HepG2 (cell line): Measurements from ENCODE around the gene EFEMP2. TPM values are rescaled to one million over a fixed set of nuclear protein-coding genes. Genes with fewer than 3 reads are reported as not detected.

Source experiments
- AGO1 ChIP-seq: fragments of 200-400 bp; formaldehyde crosslinking; IDR thresholded peaks from 2 replicates; pipeline ENCODE4 v1.6.1; 2017; ENCODE audit warnings: mild to moderate bottlenecking, low read depth, low read length, moderate library complexity; ENCODE audit not compliant: poor library complexity, severe bottlenecking
- AHR ChIP-seq: IDR thresholded peaks from 2 replicates; pipeline ENCODE4 v1.6.1; 2018; ENCODE audit warnings: missing genetic modification reagents, missing compliant biosample characterization
- CEBPG ChIP-seq: IDR thresholded peaks from 2 replicates; pipeline ENCODE4 v1.6.1; 2016
- DMAP1 ChIP-seq: IDR thresholded peaks from 2 replicates; pipeline ENCODE4 v1.6.1; 2016
- FOXA3 ChIP-seq: IDR thresholded peaks from 2 replicates; pipeline ENCODE4 v1.6.1; 2016; ENCODE audit warnings: missing genetic modification reagents, missing compliant biosample characterization
- FOXK1 ChIP-seq: sonication (generic); formaldehyde crosslinking; IDR thresholded peaks from 2 replicates; pipeline ENCODE4 v1.4.0; 2020; ENCODE audit warnings: low read depth, missing genetic modification reagents, borderline replicate concordance
- GABPB1 ChIP-seq: IDR thresholded peaks from 2 replicates; pipeline ENCODE4 v1.6.1; 2016; ENCODE audit warnings: mild to moderate bottlenecking, missing genetic modification reagents, moderate library complexity, missing compliant biosample characterization
- HDAC1 ChIP-seq: sonication (generic); formaldehyde crosslinking; IDR thresholded peaks from 2 replicates; pipeline ENCODE4 v1.5.1; 2020; ENCODE audit warnings: mild to moderate bottlenecking, missing genetic modification reagents
- HMGXB4 ChIP-seq, 2 experiments: sonication (generic) in 1 of 2; formaldehyde crosslinking in 1 of 2; IDR thresholded peaks; 2 replicates each; pipeline versions ENCODE4 v1.4.0 to v1.6.1; 2018 to 2020; ENCODE audit warnings: missing genetic modification reagents in 2 of 2, borderline replicate concordance in 1 of 2, low read depth in 1 of 2, mild to moderate bottlenecking in 1 of 2, missing biosample characterization in 1 of 2
- IRX3 ChIP-seq: sonication (generic); formaldehyde crosslinking; IDR thresholded peaks from 2 replicates; pipeline ENCODE4 v1.8.1; 2023; ENCODE audit warnings: mild to moderate bottlenecking, low read depth, missing genetic modification reagents, borderline replicate concordance
- KLF6 ChIP-seq: IDR thresholded peaks from 2 replicates; pipeline ENCODE4 v1.8.0; 2016; ENCODE audit warnings: missing biosample characterization, missing genetic modification reagents
- MAFF ChIP-seq: IDR thresholded peaks from 2 replicates; pipeline ENCODE4 v1.6.1; 2011; ENCODE audit warnings: low read depth, low read length, improper control_type of control experiment
- MATR3 ChIP-seq: sonication (generic); formaldehyde crosslinking; IDR thresholded peaks from 2 replicates; pipeline ENCODE4 v1.4.0; 2020; ENCODE audit warnings: missing genetic modification reagents
- NR2C2 ChIP-seq: sonication (generic); formaldehyde crosslinking; IDR thresholded peaks from 2 replicates; pipeline ENCODE4 v1.4.0; 2020; ENCODE audit warnings: missing genetic modification reagents, mild to moderate bottlenecking, moderate library complexity, borderline replicate concordance
- REPIN1 ChIP-seq: sonication (generic); formaldehyde crosslinking; IDR thresholded peaks from 2 replicates; pipeline ENCODE4 v1.8.0; 2022; ENCODE audit warnings: missing genetic modification reagents, low read depth, mild to moderate bottlenecking, borderline replicate concordance
- ZBTB38 ChIP-seq: sonication (generic); formaldehyde crosslinking; IDR thresholded peaks from 2 replicates; pipeline ENCODE4 v1.5.1; 2020; ENCODE audit warnings: mild to moderate bottlenecking, missing genetic modification reagents
- ZIK1 ChIP-seq: sonication (generic); formaldehyde crosslinking; IDR thresholded peaks from 2 replicates; pipeline ENCODE4 v1.5.0; 2020; ENCODE audit warnings: mild to moderate bottlenecking, low read depth, missing genetic modification reagents, borderline replicate concordance
- ZMYM4 ChIP-seq: sonication (generic); formaldehyde crosslinking; IDR thresholded peaks from 2 replicates; pipeline ENCODE4 v1.8.1; 2023; ENCODE audit warnings: mild to moderate bottlenecking, missing genetic modification reagents
- ZNF224 ChIP-seq: sonication (generic); formaldehyde crosslinking; IDR thresholded peaks from 2 replicates; pipeline ENCODE4 v1.5.0; 2020; ENCODE audit warnings: mild to moderate bottlenecking, missing genetic modification reagents
- ZNF562 ChIP-seq: sonication (generic); formaldehyde crosslinking; IDR thresholded peaks from 2 replicates; pipeline ENCODE4 v1.8.0; 2022; ENCODE audit warnings: missing genetic modification reagents, borderline replicate concordance
- ZNF816 ChIP-seq: sonication (generic); formaldehyde crosslinking; IDR thresholded peaks from 2 replicates; pipeline ENCODE4 v1.8.0; 2022; ENCODE audit warnings: missing genetic modification reagents, mild to moderate bottlenecking, borderline replicate concordance
- ZSCAN25 ChIP-seq: sonication (generic); formaldehyde crosslinking; IDR thresholded peaks from 2 replicates; pipeline ENCODE4 v1.8.0; 2022; ENCODE audit warnings: mild to moderate bottlenecking, missing genetic modification reagents
- polyA plus RNA-seq, 8 experiments: library from polyadenylated mRNA; depleted of rRNA in 3 of 8; stranded (reverse) in 7 of 8; unstranded in 1 of 8; fragments of >200 nt; fragmentation: Illumina TruSeq in 4 of 8; extraction: Trizol in 4 of 8; gene quantifications; 2 replicates each; pipeline versions ENCODE4 v1.2.1 to v1.2.3, GENCODE V29; 2011 to 2016; ENCODE audit warnings: low read depth in 4 of 8, missing spikeins in 1 of 8, mixed read lengths in 1 of 8; ENCODE audit not compliant: insufficient read depth in 1 of 8
- total RNA-seq, 5 experiments: library from RNA; depleted of rRNA; stranded (reverse); fragments of >200 nt; fragmentation: Illumina TruSeq; extraction: Trizol; gene quantifications; 2 replicates each; pipeline ENCODE4 v1.2.3, GENCODE V29; 2016; ENCODE audit warnings: low read depth in 1 of 5
- TF ChIP-seq, protein P1 (sequence below): sonication (generic); formaldehyde crosslinking; IDR thresholded peaks from 2 replicates; pipeline ENCODE4 v1.4.0; 2020; ENCODE audit warnings: missing genetic modification reagents, borderline replicate concordance
- TF ChIP-seq, protein P2 (sequence below): sonication (generic); formaldehyde crosslinking; IDR thresholded peaks from 2 replicates; pipeline ENCODE4 v1.8.1; 2023; ENCODE audit warnings: missing genetic modification reagents, mild to moderate bottlenecking, borderline replicate concordance

The EFEMP2 gene
- total and polyA plus RNA-seq, 2 of the 13 experiments (the other 11 are each of a cell fraction or from before 2014, with no cell fraction given), result 7.4 to 29.7 TPM

DNA sequence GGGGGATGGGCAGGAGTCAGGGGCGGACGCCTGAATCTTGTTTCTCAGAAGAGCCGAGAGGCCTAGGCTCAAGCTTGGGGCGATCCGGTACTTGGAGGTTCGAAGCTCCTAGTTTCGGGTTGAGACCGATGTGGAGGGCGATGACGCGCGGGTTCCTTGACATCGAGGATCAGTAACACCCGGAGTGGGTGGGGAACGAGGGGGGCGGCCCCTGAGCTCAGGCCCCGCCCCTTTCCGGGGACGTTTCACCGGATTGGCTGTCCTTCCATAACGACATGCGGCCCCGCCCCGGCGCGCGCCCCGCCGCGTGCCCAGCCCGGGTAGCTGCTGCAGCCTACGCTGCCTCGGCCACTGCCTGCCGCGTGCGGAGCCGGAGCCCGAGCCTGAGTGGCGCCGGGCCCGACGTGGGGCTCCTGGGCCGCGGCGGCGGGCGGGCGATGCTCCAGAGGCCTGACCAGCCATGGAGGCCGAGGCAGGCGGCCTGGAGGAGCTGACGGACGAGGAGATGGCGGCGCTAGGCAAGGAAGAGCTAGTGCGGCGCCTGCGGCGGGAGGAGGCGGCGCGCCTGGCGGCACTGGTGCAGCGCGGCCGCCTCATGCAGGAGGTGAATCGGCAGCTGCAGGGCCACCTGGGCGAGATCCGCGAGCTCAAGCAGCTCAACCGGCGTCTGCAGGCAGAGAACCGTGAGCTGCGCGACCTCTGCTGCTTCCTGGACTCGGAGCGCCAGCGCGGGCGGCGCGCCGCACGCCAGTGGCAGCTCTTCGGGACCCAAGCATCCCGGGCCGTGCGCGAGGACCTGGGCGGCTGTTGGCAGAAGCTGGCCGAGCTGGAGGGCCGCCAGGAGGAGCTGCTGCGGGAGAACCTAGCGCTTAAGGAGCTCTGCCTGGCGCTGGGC lies 18.0 kb upstream of the EFEMP2 start, which contains the start of gene CCDC85B (continued):
- TF ChIP-seq, protein P1, sequence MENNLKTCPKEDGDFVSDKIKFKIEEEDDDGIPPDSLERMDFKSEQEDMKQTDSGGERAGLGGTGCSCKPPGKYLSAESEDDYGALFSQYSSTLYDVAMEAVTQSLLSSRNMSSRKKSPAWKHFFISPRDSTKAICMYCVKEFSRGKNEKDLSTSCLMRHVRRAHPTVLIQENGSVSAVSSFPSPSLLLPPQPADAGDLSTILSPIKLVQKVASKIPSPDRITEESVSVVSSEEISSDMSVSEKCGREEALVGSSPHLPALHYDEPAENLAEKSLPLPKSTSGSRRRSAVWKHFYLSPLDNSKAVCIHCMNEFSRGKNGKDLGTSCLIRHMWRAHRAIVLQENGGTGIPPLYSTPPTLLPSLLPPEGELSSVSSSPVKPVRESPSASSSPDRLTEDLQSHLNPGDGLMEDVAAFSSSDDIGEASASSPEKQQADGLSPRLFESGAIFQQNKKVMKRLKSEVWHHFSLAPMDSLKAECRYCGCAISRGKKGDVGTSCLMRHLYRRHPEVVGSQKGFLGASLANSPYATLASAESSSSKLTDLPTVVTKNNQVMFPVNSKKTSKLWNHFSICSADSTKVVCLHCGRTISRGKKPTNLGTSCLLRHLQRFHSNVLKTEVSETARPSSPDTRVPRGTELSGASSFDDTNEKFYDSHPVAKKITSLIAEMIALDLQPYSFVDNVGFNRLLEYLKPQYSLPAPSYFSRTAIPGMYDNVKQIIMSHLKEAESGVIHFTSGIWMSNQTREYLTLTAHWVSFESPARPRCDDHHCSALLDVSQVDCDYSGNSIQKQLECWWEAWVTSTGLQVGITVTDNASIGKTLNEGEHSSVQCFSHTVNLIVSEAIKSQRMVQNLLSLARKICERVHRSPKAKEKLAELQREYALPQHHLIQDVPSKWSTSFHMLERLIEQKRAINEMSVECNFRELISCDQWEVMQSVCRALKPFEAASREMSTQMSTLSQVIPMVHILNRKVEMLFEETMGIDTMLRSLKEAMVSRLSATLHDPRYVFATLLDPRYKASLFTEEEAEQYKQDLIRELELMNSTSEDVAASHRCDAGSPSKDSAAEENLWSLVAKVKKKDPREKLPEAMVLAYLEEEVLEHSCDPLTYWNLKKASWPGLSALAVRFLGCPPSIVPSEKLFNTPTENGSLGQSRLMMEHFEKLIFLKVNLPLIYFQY, result no peak
- no peak for TF ChIP-seq CEBPG
- TF ChIP-seq ZNF224 (CRISPR knock-in tag), result no peak
- TF ChIP-seq, protein P2, sequence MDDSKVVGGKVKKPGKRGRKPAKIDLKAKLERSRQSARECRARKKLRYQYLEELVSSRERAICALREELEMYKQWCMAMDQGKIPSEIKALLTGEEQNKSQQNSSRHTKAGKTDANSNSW (CRISPR knock-in tag), result no peak
- peak; percentile 66; the same call in 1 of the 2 replicates for TF ChIP-seq ZNF562
- TF ChIP-seq FOXK1 (CRISPR knock-in tag), result peak; percentile 30; the same call in 1 of the 2 replicates
- peak; percentile 90; the same call in 1 of the 2 replicates for TF ChIP-seq IRX3
- peak; percentile 40 to 68; a peak in 2 of 4 replicates for TF ChIP-seq HMGXB4 (CRISPR knock-in tag; IDR thresholded peaks at IDR 0.05; ENCODE audit: borderline replicate concordance in 1 of 2, low read depth in 1 of 2)
- TF ChIP-seq NR2C2 (CRISPR knock-in tag), result peak; percentile 52
- no peak for TF ChIP-seq MATR3
- peak; percentile 96 for TF ChIP-seq ZIK1
- TF ChIP-seq GABPB1 (CRISPR knock-in tag), result peak; percentile 68
- peak; percentile 99 for TF ChIP-seq AGO1
- no peak for TF ChIP-seq MAFF
- peak; percentile 73; the same call in 1 of the 2 replicates for TF ChIP-seq ZBTB38 (CRISPR knock-in tag)
- TF ChIP-seq ZNF816, result no peak; the same call in 1 of the 2 replicates
- TF ChIP-seq AHR (CRISPR knock-in tag), result no peak
- TF ChIP-seq DMAP1 (CRISPR knock-in tag), result peak; percentile 64; the same call in 1 of the 2 replicates
- TF ChIP-seq REPIN1 (CRISPR knock-in tag), result peak; percentile 82
- TF ChIP-seq KLF6 (CRISPR knock-in tag), result peak; percentile 88; the same call in 1 of the 2 replicates
- no peak for TF ChIP-seq ZSCAN25 (CRISPR knock-in tag)
- peak; percentile 33; the same call in 1 of the 2 replicates for TF ChIP-seq ZMYM4 (CRISPR knock-in tag)
- TF ChIP-seq HDAC1 (CRISPR knock-in tag), result peak; percentile 68; the same call in 1 of the 2 replicates
- TF ChIP-seq FOXA3 (CRISPR knock-in tag), result no peak; the same call in 1 of the 2 replicates
